ENCODE results near the gene ARF3.

DNA sequence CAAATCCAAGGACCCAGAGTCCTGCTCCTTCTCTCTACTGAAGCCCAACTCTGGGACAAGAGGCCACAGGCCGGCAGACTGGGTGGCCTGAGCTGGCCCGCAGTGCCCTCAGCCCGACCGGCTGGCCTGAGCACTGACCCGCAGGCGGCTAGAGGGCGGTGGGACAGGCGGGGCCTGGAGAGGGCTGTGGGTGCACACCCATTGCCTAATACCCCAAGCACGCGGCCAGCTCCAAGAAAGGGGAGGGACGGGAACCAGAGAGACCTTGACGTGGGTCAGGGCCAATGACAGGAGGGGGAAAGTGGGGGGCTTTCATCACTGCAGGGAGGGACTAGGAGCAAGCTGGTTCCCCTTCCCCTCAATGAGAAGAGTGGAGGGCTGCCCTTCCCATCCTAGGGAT lies 16.2 kb upstream of the ARF3 start:
- no peak for TF ChIP-seq EZH2 (IDR thresholded peaks at IDR 0.05; ENCODE audit: insufficient read depth, poor library complexity, severe bottlenecking)
- TF ChIP-seq EZH2phosphoT487 (IDR thresholded peaks at IDR 0.05; ENCODE audit: insufficient read depth, low read depth) = no peak

Data from GM23248 (cell line).